HG02571 (cell line): ENCODE results near the gene FKBP5.
"Not testable (repeated sequence)": the region's sequence is repeated elsewhere in the genome, so short reads cannot be mapped to it uniquely, and the experiment has no call there.

Source experiments
- ATAC-seq: cut with Tn5 transposase; IDR thresholded peaks from one replicate; pipeline ENCODE4 v1.9.1; 2021; ENCODE audit warnings: mild to moderate bottlenecking, moderate library complexity; ENCODE audit not compliant: unreplicated experiment

Gene FKBP5

GRCh38 chr6:35724059-35724458 is 35.3 kb upstream of the FKBP5 start:
- no peak for ATAC-seq

- no peak for ATAC-seq
Measured at GRCh38 chr6:35723587-35723986, 34.9 kb upstream of the FKBP5 start.

GRCh38 chr6:35722121-35722761 is 33.5 kb upstream of the FKBP5 start:
- ATAC-seq: no peak

GRCh38 chr6:35719830-35720733 is 31.4 kb upstream of the FKBP5 start:
- peak; percentile 42 for ATAC-seq

- peak; percentile 24 for ATAC-seq
Measured at GRCh38 chr6:35719404-35719829, 30.7 kb upstream of the FKBP5 start.

- no peak for ATAC-seq
Measured at GRCh38 chr6:35718911-35719381, 30.2 kb upstream of the FKBP5 start.

- ATAC-seq: no peak
Measured at GRCh38 chr6:35718375-35718736, 29.6 kb upstream of the FKBP5 start.

- ATAC-seq: no peak
Measured at GRCh38 chr6:35717449-35718374, 29.0 kb upstream of the FKBP5 start.

- no peak for ATAC-seq
Measured at GRCh38 chr6:35716798-35717197, 28.1 kb upstream of the FKBP5 start.

- ATAC-seq: no peak
Measured at GRCh38 chr6:35713006-35713767, 24.5 kb upstream of the FKBP5 start.

- ATAC-seq: no peak
Measured at GRCh38 chr6:35711731-35712130, 23.0 kb upstream of the FKBP5 start.

GRCh38 chr6:35710241-35710847 is 21.6 kb upstream of the FKBP5 start:
- no peak for ATAC-seq

- no peak for ATAC-seq
Measured at GRCh38 chr6:35708585-35708984, 19.9 kb upstream of the FKBP5 start.

GRCh38 chr6:35707714-35708407 is 19.1 kb upstream of the FKBP5 start:
- no peak for ATAC-seq

GRCh38 chr6:35706468-35706867 is 17.8 kb upstream of the FKBP5 start:
- no peak for ATAC-seq

GRCh38 chr6:35703554-35703953 is 14.8 kb upstream of the FKBP5 start:
- ATAC-seq: no peak

GRCh38 chr6:35698858-35699257 is 10.1 kb upstream of the FKBP5 start:
- no peak for ATAC-seq

GRCh38 chr6:35698430-35698829 is 9.7 kb upstream of the FKBP5 start:
- ATAC-seq: not testable (repeated sequence)

- no peak for ATAC-seq
Measured at GRCh38 chr6:35694462-35694861, 5.7 kb upstream of the FKBP5 start.
